Uterus (tissue), 4 donors: ENCODE results near the gene CENPB. TPM values are rescaled to one million over a fixed set of nuclear protein-coding genes. Genes with fewer than 3 reads are reported as not detected.

Experiments
- DNase-seq, 2 donors: peaks; one replicate each; pipeline ENCODE4 v3.0.0-alpha.2; 2019 to 2020
- H3K27ac ChIP-seq, 2 donors: fragments of 200-600 bp; sonication (generic); 1 replicate in 1 of 2; 2 replicates in 1 of 2; pipeline ENCODE4 v1.5.1; 2016 to 2018
- H3K27me3 ChIP-seq, 2 donors: fragments of 200-600 bp; sonication (generic); one replicate each; pipeline ENCODE4 v1.5.1; 2018 to 2019; ENCODE audit warnings: control low read depth in 1 of 2
- H3K36me3 ChIP-seq, 2 donors: fragments of 200-600 bp; sonication (generic); one replicate each; pipeline ENCODE4 v1.5.1; 2019; ENCODE audit warnings: control low read depth in 1 of 2
- H3K4me1 ChIP-seq, 2 donors: fragments of 200-600 bp; sonication (generic); one replicate each; pipeline ENCODE4 v1.5.1; 2018 to 2019; ENCODE audit warnings: control low read depth in 1 of 2
- H3K4me3 ChIP-seq, 2 donors: fragments of 200-600 bp; sonication (generic); 1 replicate in 1 of 2; 2 replicates in 1 of 2; pipeline ENCODE4 v1.5.1; 2018 to 2019; ENCODE audit warnings: mild to moderate bottlenecking in 1 of 2
- H3K9me3 ChIP-seq, 2 donors: fragments of 200-600 bp; sonication (generic); one replicate each; pipeline ENCODE4 v1.5.1; 2019; ENCODE audit warnings: control low read depth in 1 of 2
- CTCF ChIP-seq, 4 experiments: fragments of 200-600 bp in 2 of 4; fragments of 450-650 bp in 2 of 4; sonication (generic) in 2 of 4; IDR thresholded peaks; one replicate each; pipeline ENCODE4 v1.5.1; 2016 to 2019; ENCODE audit warnings: antibody characterized with exemption in 4 of 4, mild to moderate bottlenecking in 2 of 4, moderate library complexity in 1 of 4
- POLR2A ChIP-seq, 2 donors: fragments of 450-650 bp; IDR thresholded peaks; one replicate each; pipeline ENCODE4 v1.6.1; 2016; ENCODE audit warnings: antibody characterized with exemption in 2 of 2, mild to moderate bottlenecking in 1 of 2, moderate library complexity in 1 of 2
- intact Hi-C: fragments of 100-400 bp; cut with DNase I; formaldehyde crosslinking; loops from one replicate; pipeline ENCODE4 v1.15.1; 2023; ENCODE audit warnings: low total_unique reads
- total RNA-seq, 4 donors: library from RNA; depleted of rRNA in 3 of 4; stranded (reverse); fragments of >200 nt in 3 of 4; gene quantifications; one replicate each; pipeline versions ENCODE4 v1.1.0 to v1.2.4, GENCODE V29; 2014 to 2023
- donor health status: DM: yes; HTN: yes; CAD: no.

Gene CENPB
- total RNA-seq, 4 donors from 2014 or later: 18.2 to 127 (median 85.2) TPM

GRCh38 chr20:3739054-3739925 lies 47.2 kb downstream of the CENPB start:
- Histone ChIP-seq H3K4me1 (no peaks in the 10 kb centered on the region), H3K27ac (peak overlapping the region; percentile 63 to 71), H3K27me3 (no peaks in the 10 kb centered on the region), H3K36me3 (no peaks in the 10 kb centered on the region), H3K9me3 (no peaks in the 10 kb centered on the region), H3K4me3 (no peak overlapping the region)
- TF ChIP-seq POLR2A (IDR thresholded peaks at IDR 0.05) (no peak), CTCF (IDR thresholded peaks at IDR 0.05) (no peak)
- intact Hi-C loops: no loop called here
- DNase-seq: no peak

- H3K36me3 ChIP-seq: no peaks in the 10 kb centered on the region
- intact Hi-C loops: no loop called here
- TF ChIP-seq CTCF (IDR thresholded peaks at IDR 0.05) (no peak), POLR2A (IDR thresholded peaks at IDR 0.05) (no peak)
- H3K4me3 ChIP-seq: no peak overlapping the region
- no peak for DNase-seq
- H3K4me1 ChIP-seq: peaks cover 0 to 4% of the 10 kb centered on the region in 2 donors
- no peaks in the 10 kb centered on the region for H3K9me3 ChIP-seq
- peak overlapping the region in 1 of 2 donors; percentile 8 for H3K27ac ChIP-seq
- H3K27me3 ChIP-seq: no peaks in the 10 kb centered on the region
Measured at GRCh38 chr20:3738111-3739053, 48.2 kb downstream of the CENPB start.

- Histone ChIP-seq H3K9me3 (no peaks in the 10 kb centered on the region), H3K36me3 (no peaks in the 10 kb centered on the region), H3K4me1 (peaks cover 0 to 8% of the 10 kb centered on the region in 2 donors), H3K27me3 (no peaks in the 10 kb centered on the region), H3K27ac (no peak overlapping the region), H3K4me3 (no peak overlapping the region)
- intact Hi-C loops: no loop called here
- TF ChIP-seq POLR2A (IDR thresholded peaks at IDR 0.05): no peak
- no peak for TF ChIP-seq CTCF (IDR thresholded peaks at IDR 0.05)
- no peak for DNase-seq
Measured at GRCh38 chr20:3735768-3736167, 50.8 kb downstream of the CENPB start.

- peak overlapping the region; percentile 86 to 87 for H3K27ac ChIP-seq
- peak; percentile 51 to 64 for DNase-seq
Measured at GRCh38 chr20:3734111-3734843, 52.3 kb downstream of the CENPB start.

More at GRCh38 chr20:3734111-3734843, 52.3 kb downstream of the CENPB start:
- peak overlapping the region in 1 of 2 donors; percentile 26 for H3K4me3 ChIP-seq
- H3K27me3 ChIP-seq: no peaks in the 10 kb centered on the region
- intact Hi-C loops: no loop called here
- no peak for TF ChIP-seq POLR2A (IDR thresholded peaks at IDR 0.05)
- no peak for TF ChIP-seq CTCF (IDR thresholded peaks at IDR 0.05)
- peaks cover 0 to 8% of the 10 kb centered on the region in 2 donors for H3K4me1 ChIP-seq
- no peaks in the 10 kb centered on the region for H3K9me3 ChIP-seq
- H3K36me3 ChIP-seq: no peaks in the 10 kb centered on the region

Other genes starting within 250 kb of the CENPB start
- gene GFRA4, start 123.3 kb downstream of the CENPB start, total RNA-seq: not detected
- gene ADAM33, start 104.7 kb downstream of the CENPB start, total RNA-seq: 100 to 1,000 TPM in 2 of 4 donors, 10 to 100 TPM in 2; 66.5 to 215 (median 128) TPM
- 1 to 10 TPM; 1.0 to 7.9 (median 3.4) TPM for gene SIGLEC1, start 74.1 kb downstream of the CENPB start, total RNA-seq
- 10 to 100 TPM in 3 of 4 donors, 1 to 10 TPM in 1; 4.7 to 46.2 (median 27.6) TPM for gene HSPA12B, start 54.1 kb downstream of the CENPB start, total RNA-seq
- 10 to 100 TPM in 3 of 4 donors, 1 to 10 TPM in 1; 4.1 to 45.9 (median 34.8) TPM for gene ADISSP, start 19.0 kb downstream of the CENPB start, total RNA-seq
- gene SPEF1, start 5.3 kb downstream of the CENPB start, total RNA-seq: 1 to 10 TPM in 1 of 4 donors, under 1 TPM in 2, not detected in 1; 0.26 to 1.3 (median 0.37) TPM
- 10 to 100 TPM; 13.2 to 72.8 (median 25.5) TPM for gene CDC25B, start 9.6 kb upstream of the CENPB start, total RNA-seq
- gene AP5S1, start 33.8 kb upstream of the CENPB start, total RNA-seq: 10 to 100 TPM in 2 of 4 donors, 1 to 10 TPM in 1, under 1 TPM in 1; under 0.01 to 18.6 (median 9.5) TPM
- gene MAVS, start 60.1 kb upstream of the CENPB start, total RNA-seq: 10 to 100 TPM in 3 of 4 donors, 1 to 10 TPM in 1; 7.4 to 43.2 (median 13.7) TPM
- gene PANK2, start 102.6 kb upstream of the CENPB start, total RNA-seq: 10 to 100 TPM; 18.2 to 82.0 (median 53.5) TPM
- gene RNF24, start 228.8 kb upstream of the CENPB start, total RNA-seq: 10 to 100 TPM in 3 of 4 donors, 1 to 10 TPM in 1; 2.3 to 23.8 (median 16.9) TPM